PC-3 (cell line): ENCODE results near the gene ZNF394.

ENCODE experiments used
- EZH2 ChIP-seq: fragments of 300-600 bp; sonication (generic); IDR thresholded peaks from one replicate; pipeline ENCODE4 v1.6.1; 2017; ENCODE audit warnings: antibody characterized with exemption, mild to moderate bottlenecking, low read length; ENCODE audit not compliant: unreplicated experiment
- TF ChIP-seq, protein P1 (sequence below): fragments of 300-600 bp; sonication (generic); conservative IDR thresholded peaks from 2 replicates; pipeline ENCODE4 v1.5.1; 2017; ENCODE audit warnings: antibody characterized with exemption, low read depth, mild to moderate bottlenecking, low read length

DNA sequence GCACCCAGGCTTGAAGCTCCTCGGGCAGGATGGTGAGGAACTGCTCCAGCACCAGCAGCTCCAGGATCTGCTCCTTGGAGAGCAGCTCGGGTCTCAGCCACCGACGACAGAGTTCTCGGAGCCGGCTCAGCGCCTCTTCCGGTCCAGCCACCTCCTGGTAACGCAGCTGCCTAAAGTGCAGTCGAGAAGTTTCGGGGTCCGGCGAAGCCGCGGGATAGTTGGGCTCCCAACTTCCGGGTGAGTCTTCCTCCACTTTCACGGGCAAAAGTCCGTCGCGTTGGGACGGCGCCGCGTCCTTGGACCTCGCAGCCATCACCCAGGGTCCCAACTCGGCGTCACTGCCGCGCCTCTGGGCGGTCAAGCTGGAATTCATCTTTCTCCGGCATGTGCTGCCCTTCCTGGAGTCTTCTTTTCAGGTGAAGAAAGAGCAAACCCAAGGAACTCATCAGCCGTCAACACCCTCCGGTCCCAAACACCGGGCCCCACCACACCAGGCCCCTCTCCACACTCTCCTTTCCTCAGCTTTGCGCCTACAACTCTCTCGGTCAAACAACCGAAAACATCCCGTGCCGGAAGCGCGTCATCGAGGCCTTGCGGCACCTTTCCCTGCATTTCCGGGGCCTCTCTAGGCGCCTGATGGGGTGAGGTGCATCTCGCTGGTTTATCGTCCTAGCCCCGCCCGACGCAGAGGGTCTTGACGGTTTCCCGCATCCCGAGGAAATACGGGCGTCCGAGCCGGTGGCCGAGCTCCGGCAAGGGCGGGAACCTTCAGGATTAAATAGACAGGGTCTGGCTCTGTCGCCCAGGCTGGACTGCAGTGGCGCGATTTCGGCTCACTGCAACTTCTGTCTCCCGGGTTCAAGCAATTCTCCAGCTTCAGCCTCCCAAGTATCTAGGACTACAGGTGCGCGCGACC lies at the start of gene ZNF394:
- TF ChIP-seq, protein P1, sequence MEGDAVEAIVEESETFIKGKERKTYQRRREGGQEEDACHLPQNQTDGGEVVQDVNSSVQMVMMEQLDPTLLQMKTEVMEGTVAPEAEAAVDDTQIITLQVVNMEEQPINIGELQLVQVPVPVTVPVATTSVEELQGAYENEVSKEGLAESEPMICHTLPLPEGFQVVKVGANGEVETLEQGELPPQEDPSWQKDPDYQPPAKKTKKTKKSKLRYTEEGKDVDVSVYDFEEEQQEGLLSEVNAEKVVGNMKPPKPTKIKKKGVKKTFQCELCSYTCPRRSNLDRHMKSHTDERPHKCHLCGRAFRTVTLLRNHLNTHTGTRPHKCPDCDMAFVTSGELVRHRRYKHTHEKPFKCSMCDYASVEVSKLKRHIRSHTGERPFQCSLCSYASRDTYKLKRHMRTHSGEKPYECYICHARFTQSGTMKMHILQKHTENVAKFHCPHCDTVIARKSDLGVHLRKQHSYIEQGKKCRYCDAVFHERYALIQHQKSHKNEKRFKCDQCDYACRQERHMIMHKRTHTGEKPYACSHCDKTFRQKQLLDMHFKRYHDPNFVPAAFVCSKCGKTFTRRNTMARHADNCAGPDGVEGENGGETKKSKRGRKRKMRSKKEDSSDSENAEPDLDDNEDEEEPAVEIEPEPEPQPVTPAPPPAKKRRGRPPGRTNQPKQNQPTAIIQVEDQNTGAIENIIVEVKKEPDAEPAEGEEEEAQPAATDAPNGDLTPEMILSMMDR = no peak
- TF ChIP-seq EZH2 = no peak
